ENCODE measurements around the gene PFN3. TPM values are rescaled to one million over a fixed set of nuclear protein-coding genes. Genes with fewer than 3 reads are reported as not detected.

PFN3 gene
- total RNA-seq, 2 experiments from 2014 or later, result not detected

DNA sequence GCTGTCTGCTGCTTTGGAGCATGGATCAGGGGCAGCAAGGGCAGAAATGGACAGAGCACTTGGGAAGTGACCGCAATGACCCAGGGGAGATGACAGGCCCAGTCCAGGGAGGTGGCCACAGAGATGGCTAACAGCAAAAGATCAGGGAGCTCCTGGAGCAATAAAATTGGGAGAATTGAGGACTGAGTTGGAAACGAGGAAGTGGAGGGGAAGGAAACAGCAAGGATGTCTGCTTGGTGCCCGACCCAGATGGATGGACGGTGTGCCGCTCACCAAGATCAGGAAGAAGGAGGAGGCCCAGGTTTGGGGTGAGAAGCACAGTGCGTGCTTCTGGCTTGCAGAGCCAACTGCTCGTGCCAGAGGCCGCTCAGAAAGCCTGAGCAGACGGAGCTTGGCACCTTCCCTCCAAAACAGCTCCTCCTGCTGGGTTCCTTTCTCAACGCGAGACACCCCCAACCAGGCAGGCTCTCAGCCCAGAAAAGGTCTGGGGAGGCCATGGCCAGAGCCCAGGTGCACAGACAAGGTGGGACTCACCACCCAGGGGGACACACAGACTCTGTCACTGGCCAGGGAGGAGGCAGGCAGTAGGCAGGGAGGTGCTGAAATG is 17.9 kb downstream of the PFN3 start:
- intact Hi-C loops (cut with micrococcal nuclease; ENCODE audit: unreplicated experiment), result no loop called here
- H4K20me1 ChIP-seq (ENCODE audit: insufficient read depth, low read length), result no peaks in the 10 kb centered on the region
- H2AFZ ChIP-seq (ENCODE audit: low read length), result no peak overlapping the region
- DNase-seq (ENCODE audit: low spot score), result peak; percentile 54
- CTCF ChIA-PET (ENCODE audit: unreplicated experiment), result interaction anchor here (0.6 to 2.1 kb wide), 2 partner anchors 12 to 94 kb away, joined by 4 to 7 read pairs; no protein-coding TSS in a partner anchor
- no TSS peak for BruUV-seq (replicated peaks)
- H3K79me2 ChIP-seq (ENCODE audit: insufficient read depth, low read depth, low read length), result no peaks in the 10 kb centered on the region
- POLR2A ChIA-PET, result interaction anchor here (0.6 to 1.0 kb wide), 2 partner anchors 12 to 41 kb away, joined by 3 to 9 read pairs; no protein-coding TSS in a partner anchor
- H3K36me3 ChIP-seq (ENCODE audit: insufficient read depth, low read length), result no peaks in the 10 kb centered on the region
- TF ChIP-seq EZH2phosphoT487 (IDR thresholded peaks at IDR 0.05; ENCODE audit: borderline replicate concordance, low read depth, low read length), result no peak
- TF ChIP-seq, protein P1, sequence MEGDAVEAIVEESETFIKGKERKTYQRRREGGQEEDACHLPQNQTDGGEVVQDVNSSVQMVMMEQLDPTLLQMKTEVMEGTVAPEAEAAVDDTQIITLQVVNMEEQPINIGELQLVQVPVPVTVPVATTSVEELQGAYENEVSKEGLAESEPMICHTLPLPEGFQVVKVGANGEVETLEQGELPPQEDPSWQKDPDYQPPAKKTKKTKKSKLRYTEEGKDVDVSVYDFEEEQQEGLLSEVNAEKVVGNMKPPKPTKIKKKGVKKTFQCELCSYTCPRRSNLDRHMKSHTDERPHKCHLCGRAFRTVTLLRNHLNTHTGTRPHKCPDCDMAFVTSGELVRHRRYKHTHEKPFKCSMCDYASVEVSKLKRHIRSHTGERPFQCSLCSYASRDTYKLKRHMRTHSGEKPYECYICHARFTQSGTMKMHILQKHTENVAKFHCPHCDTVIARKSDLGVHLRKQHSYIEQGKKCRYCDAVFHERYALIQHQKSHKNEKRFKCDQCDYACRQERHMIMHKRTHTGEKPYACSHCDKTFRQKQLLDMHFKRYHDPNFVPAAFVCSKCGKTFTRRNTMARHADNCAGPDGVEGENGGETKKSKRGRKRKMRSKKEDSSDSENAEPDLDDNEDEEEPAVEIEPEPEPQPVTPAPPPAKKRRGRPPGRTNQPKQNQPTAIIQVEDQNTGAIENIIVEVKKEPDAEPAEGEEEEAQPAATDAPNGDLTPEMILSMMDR (conservative IDR thresholded peaks at IDR 0.05; ENCODE audit: low read length), result peak; percentile 66
- no peak overlapping the region for H3K4me3 ChIP-seq (ENCODE audit: low read depth, low read length, poor library complexity, severe bottlenecking)
- H3K9me3 ChIP-seq (ENCODE audit: low read length), result no peaks in the 10 kb centered on the region
- peaks cover 17% of the 10 kb centered on the region for H3K4me1 ChIP-seq (ENCODE audit: insufficient read depth, low read length, poor library complexity, severe bottlenecking)
- no peak overlapping the region for H3K4me2 ChIP-seq (ENCODE audit: low read length)
- no peak overlapping the region for H3K27ac ChIP-seq (ENCODE audit: low read depth, low read length, poor library complexity, severe bottlenecking)
- no peaks in the 10 kb centered on the region for H3K9me2 ChIP-seq (ENCODE audit: insufficient read depth, low read length)

DNA sequence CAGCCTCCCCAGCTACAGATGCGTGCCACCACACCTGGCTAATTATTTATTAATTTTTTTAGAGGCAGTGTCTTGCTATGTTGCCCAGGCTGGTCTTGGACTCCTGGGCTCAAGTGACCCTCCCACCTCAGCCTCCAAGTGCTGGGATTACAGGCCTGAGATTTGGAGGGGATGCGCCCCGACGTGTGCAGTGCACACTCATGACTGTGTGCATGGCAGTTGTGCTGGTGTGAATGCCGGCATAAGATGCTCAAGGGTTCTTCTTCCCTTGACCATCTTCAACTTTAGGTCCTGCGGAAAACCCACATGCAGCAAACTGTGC is 19.7 kb downstream of the PFN3 start:
- peaks cover 5% of the 10 kb centered on the region for H3K4me1 ChIP-seq (ENCODE audit: insufficient read depth, low read length, poor library complexity, severe bottlenecking)
- no peak overlapping the region for H2AFZ ChIP-seq (ENCODE audit: low read length)
- H3K9me3 ChIP-seq (ENCODE audit: low read length), result no peaks in the 10 kb centered on the region
- intact Hi-C loops (cut with micrococcal nuclease; ENCODE audit: unreplicated experiment), result no loop called here
- no peak overlapping the region for H3K4me3 ChIP-seq (ENCODE audit: low read depth, low read length, poor library complexity, severe bottlenecking)
- DNase-seq (ENCODE audit: low spot score), result no peak
- ChIA-PET CTCF (ENCODE audit: unreplicated experiment) (no interaction called here), POLR2A (no interaction called here)
- H4K20me1 ChIP-seq (ENCODE audit: insufficient read depth, low read length), result no peaks in the 10 kb centered on the region
- H3K79me2 ChIP-seq (ENCODE audit: insufficient read depth, low read depth, low read length), result no peaks in the 10 kb centered on the region
- no TSS peak for BruUV-seq (replicated peaks)
- H3K36me3 ChIP-seq (ENCODE audit: insufficient read depth, low read length), result no peaks in the 10 kb centered on the region
- H3K9me2 ChIP-seq (ENCODE audit: insufficient read depth, low read length), result no peaks in the 10 kb centered on the region
- no peak overlapping the region for H3K27ac ChIP-seq (ENCODE audit: low read depth, low read length, poor library complexity, severe bottlenecking)
- TF ChIP-seq EZH2phosphoT487 (IDR thresholded peaks at IDR 0.05; ENCODE audit: borderline replicate concordance, low read depth, low read length), result no peak
- TF ChIP-seq, protein P1 (conservative IDR thresholded peaks at IDR 0.05; ENCODE audit: low read length), result no peak
- H3K4me2 ChIP-seq (ENCODE audit: low read length), result no peak overlapping the region
